ENCODE data around the gene KCND2.

The KCND2 gene

DNA sequence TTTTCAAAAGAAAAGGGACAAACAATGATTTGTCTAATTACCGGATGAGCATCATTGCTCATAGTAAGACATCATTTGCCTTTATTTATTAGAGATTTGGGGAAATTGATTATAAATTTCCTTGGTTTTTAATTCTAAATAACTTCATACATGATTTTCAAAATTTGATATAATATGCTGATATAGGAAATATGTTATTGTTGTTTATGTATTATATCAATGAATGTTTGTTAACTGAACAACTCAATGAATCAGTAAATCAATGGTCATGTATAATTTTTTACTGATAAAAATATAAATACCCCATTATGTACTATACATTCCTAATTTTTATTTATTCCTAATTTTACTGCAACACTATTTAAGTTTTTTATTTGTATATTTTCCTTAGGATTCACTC lies 327.6 kb downstream of the KCND2 start:
- H4K91ac ChIP-seq (ENCODE audit: low read depth, low read length, poor library complexity): no peak overlapping the region
- no peak overlapping the region for H3K4ac ChIP-seq (ENCODE audit: low read length)
- H4K8ac ChIP-seq (ENCODE audit: low read depth, low read length): no peak overlapping the region
- no peak overlapping the region for H2AK5ac ChIP-seq (ENCODE audit: low read depth, low read length)
- no peak overlapping the region for H3K9ac ChIP-seq (ENCODE audit: low read depth, low read length, poor library complexity)
- no peaks in the 10 kb centered on the region for H3K79me1 ChIP-seq (ENCODE audit: low read depth, low read length)
- H3K14ac ChIP-seq (ENCODE audit: low read length): no peak overlapping the region
- no peak overlapping the region for H3K23ac ChIP-seq (ENCODE audit: low read depth, low read length, poor library complexity)
- H2BK12ac ChIP-seq (ENCODE audit: low read length): no peak overlapping the region
- H3K27me3 ChIP-seq (ENCODE audit: control insufficient read depth in 3 of 3, insufficient read depth in 3 of 3, low read depth in 1 of 3, low read length in 3 of 3): no peaks in the 10 kb centered on the region
- H3K4me3 ChIP-seq (ENCODE audit: low read length in 2 of 2): no peak overlapping the region
- no peak overlapping the region for H2AFZ ChIP-seq (ENCODE audit: low read length)
- H2BK15ac ChIP-seq (ENCODE audit: low read length): no peak overlapping the region
- no peak overlapping the region for H3K18ac ChIP-seq (ENCODE audit: low read length)
- H2BK5ac ChIP-seq (ENCODE audit: low read length): no peak overlapping the region
- DNase-seq (ENCODE audit: low spot score): no peak
- H3K36me3 ChIP-seq (replicated peaks in 1 of 2; ENCODE audit: control insufficient read depth in 2 of 2, insufficient read depth in 2 of 2, low read length in 2 of 2): no peaks in the 10 kb centered on the region
- no peaks in the 10 kb centered on the region for H3K4me1 ChIP-seq (ENCODE audit: control insufficient read depth in 2 of 2, insufficient read depth in 1 of 2, low read depth in 1 of 2, low read length in 2 of 2)
- H3K9me3 ChIP-seq (replicated peaks in 1 of 2; ENCODE audit: control insufficient read depth in 2 of 2, insufficient read depth in 1 of 2, low read depth in 1 of 2, low read length in 2 of 2): no peaks in the 10 kb centered on the region
- H3K27ac ChIP-seq (replicated peaks; ENCODE audit: low read length): no peak overlapping the region
- H2BK120ac ChIP-seq (ENCODE audit: low read depth, low read length): no peak overlapping the region
- WGBS, 2 donors (ENCODE audit: extremely low coverage in 2 of 2, insufficient read length in 2 of 2, insufficient replicate concordance in 1 of 2): no CpG with 5 or more reads among the region's 1 CpG
- H3K4me2 ChIP-seq (ENCODE audit: insufficient read depth, low read length, poor library complexity, severe bottlenecking): no peak overlapping the region

- H3K9ac ChIP-seq (ENCODE audit: low read depth, low read length, poor library complexity): no peak overlapping the region
- no peak overlapping the region for H2BK12ac ChIP-seq (ENCODE audit: low read length)
- H3K4me2 ChIP-seq (ENCODE audit: insufficient read depth, low read length, poor library complexity, severe bottlenecking): no peak overlapping the region
- no peak overlapping the region for H3K23ac ChIP-seq (ENCODE audit: low read depth, low read length, poor library complexity)
- no peak overlapping the region for H3K14ac ChIP-seq (ENCODE audit: low read length)
- no peak overlapping the region for H3K4ac ChIP-seq (ENCODE audit: low read length)
- no peak overlapping the region for H2AK5ac ChIP-seq (ENCODE audit: low read depth, low read length)
- H3K27ac ChIP-seq (replicated peaks; ENCODE audit: low read length): no peak overlapping the region
- H3K9me3 ChIP-seq (replicated peaks in 1 of 2; ENCODE audit: control insufficient read depth in 2 of 2, insufficient read depth in 1 of 2, low read depth in 1 of 2, low read length in 2 of 2): no peaks in the 10 kb centered on the region
- no peak overlapping the region for H4K8ac ChIP-seq (ENCODE audit: low read depth, low read length)
- no peak overlapping the region for H2BK5ac ChIP-seq (ENCODE audit: low read length)
- H3K18ac ChIP-seq (ENCODE audit: low read length): no peak overlapping the region
- H2BK120ac ChIP-seq (ENCODE audit: low read depth, low read length): no peak overlapping the region
- H2AFZ ChIP-seq (ENCODE audit: low read length): no peak overlapping the region
- no peak for DNase-seq (ENCODE audit: low spot score)
- no peak overlapping the region for H4K91ac ChIP-seq (ENCODE audit: low read depth, low read length, poor library complexity)
- H3K4me1 ChIP-seq (ENCODE audit: control insufficient read depth in 2 of 2, insufficient read depth in 1 of 2, low read depth in 1 of 2, low read length in 2 of 2): no peaks in the 10 kb centered on the region
- H3K79me1 ChIP-seq (ENCODE audit: low read depth, low read length): no peaks in the 10 kb centered on the region
- H3K4me3 ChIP-seq (ENCODE audit: low read length in 2 of 2): no peak overlapping the region
- no peak overlapping the region for H2BK15ac ChIP-seq (ENCODE audit: low read length)
- no peaks in the 10 kb centered on the region for H3K36me3 ChIP-seq (replicated peaks in 1 of 2; ENCODE audit: control insufficient read depth in 2 of 2, insufficient read depth in 2 of 2, low read length in 2 of 2)
- no peaks in the 10 kb centered on the region for H3K27me3 ChIP-seq (ENCODE audit: control insufficient read depth in 3 of 3, insufficient read depth in 3 of 3, low read depth in 1 of 3, low read length in 3 of 3)
These were observed 330.4 kb downstream of the KCND2 start for GRCh38 chr7:120603366-120603765.

DNA sequence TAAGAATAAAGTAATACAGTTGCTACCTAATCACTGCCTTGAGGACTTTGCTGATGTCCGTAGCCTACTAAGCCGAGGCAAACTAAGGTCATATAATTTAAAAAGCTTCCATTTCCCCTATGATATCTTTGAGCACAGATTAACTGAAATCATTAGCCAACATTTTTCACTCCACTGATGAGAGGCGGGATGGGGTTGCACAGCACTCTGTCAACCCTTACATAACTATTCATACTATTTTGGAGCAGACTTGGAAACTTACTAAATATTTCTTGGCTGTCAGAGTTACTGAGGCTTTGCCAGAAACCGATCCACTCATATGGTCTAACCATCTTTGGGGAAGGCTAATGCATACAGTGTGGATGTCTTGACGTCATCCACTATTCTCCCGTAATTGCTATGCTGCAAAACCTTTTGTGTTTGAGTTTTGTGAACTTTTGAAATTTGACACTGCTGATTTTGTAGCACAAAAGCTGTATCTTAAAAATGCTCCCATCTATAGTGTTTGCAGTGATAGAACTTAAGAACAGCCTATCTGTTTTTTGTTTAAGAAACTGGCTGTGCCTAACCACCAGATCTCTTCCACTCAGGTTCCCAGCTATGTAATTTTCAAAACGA lies 336.3 kb downstream of the KCND2 start:
- H3K27ac ChIP-seq (replicated peaks; ENCODE audit: low read length): no peak overlapping the region
- H2AFZ ChIP-seq (ENCODE audit: low read length): no peak overlapping the region
- H3K23ac ChIP-seq (ENCODE audit: low read depth, low read length, poor library complexity): no peak overlapping the region
- no peak overlapping the region for H3K4me3 ChIP-seq (ENCODE audit: low read length in 2 of 2)
- H2BK5ac ChIP-seq (ENCODE audit: low read length): no peak overlapping the region
- no peaks in the 10 kb centered on the region for H3K4me1 ChIP-seq (ENCODE audit: control insufficient read depth in 2 of 2, insufficient read depth in 1 of 2, low read depth in 1 of 2, low read length in 2 of 2)
- no peak overlapping the region for H4K8ac ChIP-seq (ENCODE audit: low read depth, low read length)
- H3K14ac ChIP-seq (ENCODE audit: low read length): no peak overlapping the region
- no peaks in the 10 kb centered on the region for H3K9me3 ChIP-seq (replicated peaks in 1 of 2; ENCODE audit: control insufficient read depth in 2 of 2, insufficient read depth in 1 of 2, low read depth in 1 of 2, low read length in 2 of 2)
- H2BK15ac ChIP-seq (ENCODE audit: low read length): no peak overlapping the region
- H2AK5ac ChIP-seq (ENCODE audit: low read depth, low read length): no peak overlapping the region
- H3K9ac ChIP-seq (ENCODE audit: low read depth, low read length, poor library complexity): no peak overlapping the region
- DNase-seq (ENCODE audit: low spot score): no peak
- WGBS, 2 donors (ENCODE audit: extremely low coverage in 2 of 2, insufficient read length in 2 of 2, insufficient replicate concordance in 1 of 2): no CpG with 5 or more reads among the region's 7 CpGs
- H3K36me3 ChIP-seq (replicated peaks in 1 of 2; ENCODE audit: control insufficient read depth in 2 of 2, insufficient read depth in 2 of 2, low read length in 2 of 2): no peaks in the 10 kb centered on the region
- no peaks in the 10 kb centered on the region for H3K27me3 ChIP-seq (ENCODE audit: control insufficient read depth in 3 of 3, insufficient read depth in 3 of 3, low read depth in 1 of 3, low read length in 3 of 3)
- H3K18ac ChIP-seq (ENCODE audit: low read length): no peak overlapping the region
- H3K79me1 ChIP-seq (ENCODE audit: low read depth, low read length): no peaks in the 10 kb centered on the region
- H3K4me2 ChIP-seq (ENCODE audit: insufficient read depth, low read length, poor library complexity, severe bottlenecking): no peak overlapping the region
- no peak overlapping the region for H3K4ac ChIP-seq (ENCODE audit: low read length)
- no peak overlapping the region for H2BK120ac ChIP-seq (ENCODE audit: low read depth, low read length)
- no peak overlapping the region for H2BK12ac ChIP-seq (ENCODE audit: low read length)
- H4K91ac ChIP-seq (ENCODE audit: low read depth, low read length, poor library complexity): no peak overlapping the region

- no peaks in the 10 kb centered on the region for H3K79me1 ChIP-seq (ENCODE audit: low read depth, low read length)
- no peak overlapping the region for H2AFZ ChIP-seq (ENCODE audit: low read length)
- H3K36me3 ChIP-seq (replicated peaks in 1 of 2; ENCODE audit: control insufficient read depth in 2 of 2, insufficient read depth in 2 of 2, low read length in 2 of 2): no peaks in the 10 kb centered on the region
- H3K4ac ChIP-seq (ENCODE audit: low read length): no peak overlapping the region
- H2AK5ac ChIP-seq (ENCODE audit: low read depth, low read length): no peak overlapping the region
- no peak overlapping the region for H2BK120ac ChIP-seq (ENCODE audit: low read depth, low read length)
- no peak overlapping the region for H4K91ac ChIP-seq (ENCODE audit: low read depth, low read length, poor library complexity)
- H2BK15ac ChIP-seq (ENCODE audit: low read length): no peak overlapping the region
- H4K8ac ChIP-seq (ENCODE audit: low read depth, low read length): no peak overlapping the region
- DNase-seq (ENCODE audit: low spot score): no peak
- H3K9me3 ChIP-seq (replicated peaks in 1 of 2; ENCODE audit: control insufficient read depth in 2 of 2, insufficient read depth in 1 of 2, low read depth in 1 of 2, low read length in 2 of 2): no peaks in the 10 kb centered on the region
- no peak overlapping the region for H3K14ac ChIP-seq (ENCODE audit: low read length)
- no peak overlapping the region for H3K18ac ChIP-seq (ENCODE audit: low read length)
- H2BK12ac ChIP-seq (ENCODE audit: low read length): no peak overlapping the region
- H3K9ac ChIP-seq (ENCODE audit: low read depth, low read length, poor library complexity): no peak overlapping the region
- no peak overlapping the region for H3K4me2 ChIP-seq (ENCODE audit: insufficient read depth, low read length, poor library complexity, severe bottlenecking)
- H3K23ac ChIP-seq (ENCODE audit: low read depth, low read length, poor library complexity): no peak overlapping the region
- no peaks in the 10 kb centered on the region for H3K27me3 ChIP-seq (ENCODE audit: control insufficient read depth in 3 of 3, insufficient read depth in 3 of 3, low read depth in 1 of 3, low read length in 3 of 3)
- WGBS, 2 donors (ENCODE audit: extremely low coverage in 2 of 2, insufficient read length in 2 of 2, insufficient replicate concordance in 1 of 2): no CpG with 5 or more reads among the region's 1 CpG
- H3K4me1 ChIP-seq (ENCODE audit: control insufficient read depth in 2 of 2, insufficient read depth in 1 of 2, low read depth in 1 of 2, low read length in 2 of 2): no peaks in the 10 kb centered on the region
- no peak overlapping the region for H2BK5ac ChIP-seq (ENCODE audit: low read length)
- no peak overlapping the region for H3K27ac ChIP-seq (replicated peaks; ENCODE audit: low read length)
- no peak overlapping the region for H3K4me3 ChIP-seq (ENCODE audit: low read length in 2 of 2)
These were observed 339.0 kb downstream of the KCND2 start for GRCh38 chr7:120611975-120612374.

All from neuronal stem cell (in vitro differentiated cells).